Testis (tissue), 3 donors: ENCODE measurements around the gene SLC15A4. TPM values are rescaled to one million over a fixed set of nuclear protein-coding genes. Genes with fewer than 3 reads are reported as not detected.

Source experiments
- DNase-seq: peaks from one replicate; pipeline ENCODE4 v3.0.0-alpha.2; 2019
- H3K27ac ChIP-seq, 2 donors: fragments of 200-600 bp; sonication (generic); one replicate each; pipeline ENCODE4 v1.5.1; 2019
- H3K27me3 ChIP-seq: fragments of 200-600 bp; sonication (generic); one replicate; pipeline ENCODE4 v1.5.1; 2019
- H3K36me3 ChIP-seq: fragments of 200-600 bp; sonication (generic); one replicate; pipeline ENCODE4 v1.5.1; 2017; ENCODE audit warnings: low read depth; ENCODE audit errors: missing control alignments
- H3K4me1 ChIP-seq: fragments of 200-600 bp; sonication (generic); one replicate; pipeline ENCODE4 v1.5.1; 2019
- H3K4me3 ChIP-seq, 2 donors: fragments of 200-600 bp; sonication (generic); one replicate each; pipeline ENCODE4 v1.5.1; 2017 to 2019
- H3K9me3 ChIP-seq: fragments of 200-600 bp; sonication (generic); one replicate; pipeline ENCODE4 v1.5.1; 2017
- CTCF ChIP-seq, 3 experiments: fragments of 450-650 bp in 2 of 3; fragments of 200-600 bp in 1 of 3; sonication (generic) in 1 of 3; IDR thresholded peaks; one replicate each; pipeline ENCODE4 v1.5.1; 2016 to 2019; ENCODE audit warnings: antibody characterized with exemption in 3 of 3, mild to moderate bottlenecking in 2 of 3, moderate library complexity in 1 of 3
- POLR2A ChIP-seq: fragments of 450-650 bp; IDR thresholded peaks from one replicate; pipeline ENCODE4 v1.6.1; 2017; ENCODE audit warnings: antibody characterized with exemption, mild to moderate bottlenecking, moderate library complexity
- WGBS, 2 donors: methylation state at CpG; one replicate each; pipeline ENCODE4 v1.1.5; 2018; 5-methylcytosine and 5-hydroxymethylcytosine counted together
- intact Hi-C: fragments of 100-400 bp; cut with DNase I; formaldehyde crosslinking; loops from one replicate; pipeline ENCODE4 v1.15.1; 2023; ENCODE audit warnings: low total_unique reads
- polyA plus RNA-seq: library from polyadenylated mRNA; stranded (reverse); fragments of 350-450 nt; fragmentation: Illumina TruSeq; extraction: RNeasy Lipid Tissue Mini Kit (QIAGEN cat#74804); gene quantifications from one replicate; pipeline ENCODE4 v1.2.3, GENCODE V29; 2014; ENCODE audit warnings: low read depth, low replicate concordance; ENCODE audit not compliant: insufficient read depth
- total RNA-seq, 2 donors: library from RNA; depleted of rRNA; stranded (reverse); fragments of >200 nt; gene quantifications; one replicate each; pipeline ENCODE4 v1.2.3, GENCODE V29; 2016

The SLC15A4 gene
- total and polyA plus RNA-seq, 3 donors from 2014 or later: 59.7 to 83.7 (median 81.3) TPM

DNA sequence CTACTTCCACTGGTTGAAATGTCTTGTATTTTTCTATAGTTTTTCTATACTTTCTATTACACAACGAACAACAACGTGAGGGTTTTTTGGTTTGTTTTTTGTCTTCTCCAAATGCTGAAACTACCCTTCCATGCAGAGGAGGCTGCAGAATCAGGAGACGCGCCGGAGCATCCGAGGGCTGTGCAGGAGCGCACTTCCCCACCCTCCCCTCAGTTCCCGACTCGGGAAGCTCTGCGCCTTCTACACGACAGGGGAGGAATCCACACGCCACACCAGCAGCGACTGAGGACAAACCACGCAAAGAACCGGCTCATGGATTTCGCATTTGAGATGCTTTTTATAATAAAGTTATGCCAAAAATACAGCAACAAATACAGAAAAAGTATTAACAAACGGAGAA lies 30.9 kb downstream of the SLC15A4 start:
- WGBS, 2 donors: 94 to 97% methylated on average over 17 of the region's 17 CpGs
- intact Hi-C loops: no loop called here
- H3K27ac ChIP-seq: no peak overlapping the region
- peaks cover 16% of the 10 kb centered on the region for H3K4me1 ChIP-seq
- H3K9me3 ChIP-seq: no peaks in the 10 kb centered on the region
- H3K27me3 ChIP-seq: no peaks in the 10 kb centered on the region
- no peaks in the 10 kb centered on the region for H3K36me3 ChIP-seq
- no peak overlapping the region for H3K4me3 ChIP-seq
- DNase-seq: no peak
- TF ChIP-seq CTCF (IDR thresholded peaks at IDR 0.05) (no peak), POLR2A (no peak)

DNA sequence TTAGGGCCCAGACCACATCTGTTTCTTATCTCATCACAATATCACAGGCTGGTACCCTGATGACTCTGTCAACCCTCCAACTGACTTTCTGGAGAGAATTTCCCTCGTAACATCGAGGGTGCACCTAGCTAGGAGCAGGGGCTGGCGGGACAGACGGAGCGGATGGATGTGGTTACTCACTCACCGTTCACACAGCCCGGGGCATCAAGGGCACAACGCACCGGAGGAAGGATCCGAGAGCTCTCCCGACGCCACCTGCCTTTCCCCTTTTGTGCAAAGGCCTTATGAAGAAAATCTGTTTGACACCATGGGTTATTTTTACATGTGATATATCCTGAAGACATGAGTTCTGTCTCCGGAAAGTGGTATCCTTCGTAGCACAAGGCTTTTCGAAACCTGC lies 31.4 kb downstream of the SLC15A4 start:
- no peak for DNase-seq
- Histone ChIP-seq H3K4me1 (peaks cover 12% of the 10 kb centered on the region), H3K36me3 (no peaks in the 10 kb centered on the region), H3K4me3 (no peak overlapping the region), H3K9me3 (no peaks in the 10 kb centered on the region), H3K27me3 (no peaks in the 10 kb centered on the region), H3K27ac (no peak overlapping the region)
- intact Hi-C loops: no loop called here
- WGBS, 2 donors: 91 to 92% methylated on average over 10 to 15 of the region's 15 CpGs
- TF ChIP-seq CTCF (IDR thresholded peaks at IDR 0.05) (no peak), POLR2A (no peak)

- no peaks in the 10 kb centered on the region for H3K36me3 ChIP-seq
- DNase-seq: no peak
These were observed 32.1 kb downstream of the SLC15A4 start for GRCh38 chr12:128791395-128792322.

DNA sequence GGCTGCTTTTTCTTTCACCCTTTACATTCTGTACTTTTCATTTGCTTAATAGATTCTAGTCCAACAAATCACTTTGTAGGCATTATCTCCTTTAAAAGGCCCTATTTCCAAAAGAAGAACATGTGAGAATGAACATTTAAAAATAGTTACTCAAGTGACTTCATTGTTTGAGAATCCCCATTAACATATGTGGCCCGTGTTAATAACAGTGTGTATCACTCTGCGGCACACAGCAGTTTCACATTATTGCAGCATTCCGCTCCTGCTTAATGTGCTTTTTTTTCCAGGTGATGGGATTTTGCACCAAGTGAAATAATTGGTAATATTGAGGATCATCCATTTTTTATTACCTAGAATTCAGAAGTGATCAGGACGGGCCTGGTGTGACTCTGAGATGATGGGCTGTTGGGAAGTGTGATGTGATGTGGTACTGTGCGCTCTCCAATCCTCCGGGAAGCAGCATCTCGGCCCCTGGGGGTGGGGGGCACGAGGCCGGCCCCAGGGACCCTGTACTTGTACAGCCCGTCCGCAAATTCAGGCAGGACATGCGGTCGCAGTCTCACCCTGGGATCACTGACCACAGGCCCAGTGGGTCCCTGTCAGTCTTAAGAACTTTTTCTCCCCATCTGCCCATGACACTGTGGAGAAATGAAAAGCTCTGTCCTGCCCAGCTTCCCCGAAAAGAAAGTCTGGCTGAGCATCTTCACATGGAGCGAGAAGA lies 32.9 kb downstream of the SLC15A4 start:
- Histone ChIP-seq H3K9me3 (no peaks in the 10 kb centered on the region), H3K36me3 (no peaks in the 10 kb centered on the region), H3K4me1 (peaks cover 2% of the 10 kb centered on the region), H3K27ac (no peak overlapping the region), H3K4me3 (no peak overlapping the region), H3K27me3 (no peaks in the 10 kb centered on the region)
- no peak for DNase-seq
- TF ChIP-seq POLR2A (no peak), CTCF (IDR thresholded peaks at IDR 0.05) (no peak)
- WGBS, 2 donors: 87 to 92% methylated on average over 15 of the region's 15 CpGs
- intact Hi-C loops: no loop called here

More at GRCh38 chr12:128791395-128792322, 32.1 kb downstream of the SLC15A4 start:
- Histone ChIP-seq H3K4me1 (peaks cover 6% of the 10 kb centered on the region), H3K4me3 (no peak overlapping the region), H3K27me3 (no peaks in the 10 kb centered on the region), H3K27ac (no peak overlapping the region), H3K9me3 (no peaks in the 10 kb centered on the region)
- WGBS, 2 donors: 91% methylated on average over 22 to 24 of the region's 24 CpGs
- no peak for TF ChIP-seq CTCF (IDR thresholded peaks at IDR 0.05)
- no peak for TF ChIP-seq POLR2A
- intact Hi-C loops: no loop called here
